HG02763 (cell line): ENCODE measurements around the gene ZBTB43.

ENCODE experiments used
- ATAC-seq: cut with Tn5 transposase; IDR thresholded peaks from one replicate; pipeline ENCODE4 v1.9.1; 2021; ENCODE audit warnings: mild to moderate bottlenecking, moderate library complexity; ENCODE audit not compliant: unreplicated experiment

ZBTB43 gene

GRCh38 chr9:126853667-126854066, 48.8 kb downstream of the ZBTB43 start:
- no peak for ATAC-seq

DNA sequence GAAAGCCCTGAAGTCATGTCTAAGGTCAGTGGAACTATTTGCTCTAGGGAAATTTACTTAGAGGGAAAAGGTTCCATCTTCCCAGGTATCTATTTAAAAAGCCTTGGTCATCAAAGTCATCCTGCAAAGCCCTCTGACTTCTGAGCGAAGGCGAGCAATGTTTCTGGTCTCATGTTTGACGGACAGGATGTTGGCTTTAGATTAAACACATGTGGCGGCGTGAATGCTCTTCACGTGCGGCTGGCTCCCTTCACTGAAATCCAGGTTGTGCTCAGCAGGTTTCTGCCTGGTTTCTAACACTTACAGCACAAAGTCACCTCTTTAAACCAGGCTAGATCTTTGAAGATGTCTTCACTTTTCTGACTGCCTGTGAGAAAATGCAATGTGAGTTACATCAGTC, 49.9 kb downstream of the ZBTB43 start:
- no peak for ATAC-seq

DNA sequence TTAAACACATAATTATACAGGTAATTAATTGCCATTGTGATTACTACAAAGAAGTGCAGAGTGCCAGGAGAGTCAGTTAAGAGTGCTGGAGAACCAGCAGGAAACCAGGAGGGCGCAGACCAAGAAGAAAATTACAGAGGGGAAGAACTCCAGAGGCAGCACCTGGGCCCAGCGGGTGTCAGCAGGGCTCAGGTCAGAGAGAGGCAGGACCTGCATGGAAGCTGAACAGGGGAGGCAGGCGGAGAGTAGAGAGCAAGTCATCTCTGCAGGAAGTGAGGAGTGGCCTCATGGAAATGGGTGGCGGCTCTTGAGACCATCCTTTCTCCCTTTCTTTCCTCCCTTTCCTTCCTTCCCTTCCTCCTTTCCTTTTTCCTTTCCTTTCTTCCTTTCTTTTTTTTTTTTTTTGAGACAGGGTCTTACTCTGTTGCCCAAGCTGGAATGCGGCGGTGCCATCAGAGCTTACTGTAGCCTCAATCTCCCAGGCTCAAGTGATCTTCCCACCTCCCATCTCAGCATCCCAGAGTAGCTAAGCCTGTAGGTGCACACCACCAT, 51.6 kb downstream of the ZBTB43 start:
- ATAC-seq, result no peak

DNA sequence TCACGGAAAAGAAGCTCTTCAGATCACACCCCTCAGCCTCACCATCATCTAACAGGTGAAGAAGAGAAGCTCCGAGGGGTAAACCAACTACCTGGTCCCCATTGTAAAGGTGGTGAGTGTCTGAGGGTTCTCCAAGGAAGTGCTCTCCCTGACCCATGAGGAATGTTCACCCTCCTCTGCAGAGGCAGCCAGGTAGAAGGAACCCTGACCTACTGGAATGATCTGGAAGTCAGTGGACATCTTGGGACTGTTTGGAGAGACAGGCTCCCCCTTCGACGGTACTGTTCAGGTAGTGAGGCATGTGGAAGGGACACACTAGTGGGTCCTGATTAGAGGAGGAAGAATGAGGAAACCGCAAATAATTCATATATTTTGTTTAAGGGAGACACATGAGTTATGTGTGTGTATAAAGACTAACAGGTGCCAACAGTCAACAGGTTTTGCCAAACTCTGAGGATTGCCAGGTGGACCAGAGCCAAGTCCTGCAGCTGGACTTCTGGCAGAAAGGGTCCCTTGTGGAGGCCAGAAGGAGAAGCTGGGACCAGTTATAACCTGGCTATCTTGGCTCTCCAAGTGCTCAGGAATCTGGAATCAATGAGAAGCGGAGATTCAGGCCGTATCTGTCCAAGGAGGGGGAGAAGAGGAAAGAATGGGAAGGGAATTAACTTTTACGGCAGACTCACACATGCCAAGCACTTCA, 52.6 kb downstream of the ZBTB43 start:
- no peak for ATAC-seq

- ATAC-seq, result no peak
These were observed 54.3 kb downstream of the ZBTB43 start for GRCh38 chr9:126859111-126859510.

GRCh38 chr9:126860077-126860756, 55.4 kb downstream of the ZBTB43 start, which contains the start of gene ZBTB34:
TSS of gene ZBTB34 (plus strand) at chr9:126860639. CDS start at chr9:126879400, 18,761 bp downstream.
- ATAC-seq, result peak; percentile 63

- ATAC-seq, result peak; percentile 23
These were observed 56.1 kb downstream of the ZBTB43 start for GRCh38 chr9:126860757-126861466.

DNA sequence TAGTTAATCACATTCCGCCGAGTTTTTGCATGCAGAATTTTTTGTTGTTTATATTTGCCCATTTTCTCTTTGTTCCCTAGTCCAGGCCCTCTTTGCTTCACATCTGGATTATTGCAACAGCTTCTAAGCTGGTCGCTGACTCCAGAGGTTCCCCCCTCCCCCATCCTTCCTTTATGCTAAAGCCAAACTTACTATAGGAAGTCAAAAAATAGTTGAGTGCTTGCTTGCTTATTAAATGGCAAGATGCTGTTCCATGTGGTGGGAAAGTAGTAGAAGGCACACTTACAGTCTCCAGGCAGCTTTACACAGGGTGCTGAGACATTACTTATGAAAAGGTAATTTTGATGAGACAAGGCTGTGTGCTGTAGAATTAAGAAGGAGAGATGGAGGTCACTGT, 56.9 kb downstream of the ZBTB43 start:
- no peak for ATAC-seq

GRCh38 chr9:126862104-126862761, 57.4 kb downstream of the ZBTB43 start:
- ATAC-seq, result no peak

DNA sequence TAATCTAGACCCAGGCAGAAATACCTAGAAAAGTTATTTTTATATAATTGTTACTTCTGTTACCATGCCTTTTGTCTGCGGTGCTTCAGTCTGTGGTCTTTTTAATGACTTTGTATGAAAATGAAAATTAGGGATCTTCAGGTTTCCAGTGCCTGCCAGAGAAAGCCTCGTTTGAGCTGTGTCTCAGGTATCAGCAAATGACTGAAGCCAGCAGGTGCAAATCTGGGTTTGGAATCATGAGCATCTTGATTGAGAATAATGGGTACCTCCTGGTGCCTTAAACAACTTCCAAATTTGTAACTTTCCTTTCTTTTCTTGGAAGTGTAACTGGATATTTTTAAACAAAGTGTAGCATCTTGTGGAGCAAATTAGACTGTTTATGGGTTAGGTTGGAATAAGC, 59.9 kb downstream of the ZBTB43 start:
- no peak for ATAC-seq

DNA sequence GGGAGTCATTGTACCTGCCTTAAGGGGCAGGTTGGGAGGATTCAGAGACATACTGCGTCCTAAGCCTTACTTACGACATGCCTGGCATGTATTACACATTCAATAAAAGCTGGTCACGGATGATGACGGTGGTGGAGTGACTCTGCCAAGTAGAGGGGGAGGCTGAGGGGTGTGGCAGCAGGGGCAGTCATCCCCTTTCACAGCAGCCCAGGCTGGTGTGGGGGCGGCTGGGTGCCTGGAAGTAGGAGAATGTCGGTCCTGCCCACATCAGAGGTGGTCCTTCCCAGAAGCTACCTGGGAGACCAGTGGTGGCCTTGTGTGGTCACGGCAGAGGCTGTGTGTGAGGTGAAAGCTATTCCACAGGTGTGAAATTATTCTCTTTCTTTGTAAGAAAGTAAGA, 64.5 kb downstream of the ZBTB43 start:
- no peak for ATAC-seq

- ATAC-seq, result no peak
These were observed 67.7 kb downstream of the ZBTB43 start for GRCh38 chr9:126872516-126872915.

GRCh38 chr9:126874546-126875314, 69.9 kb downstream of the ZBTB43 start:
- ATAC-seq, result no peak

DNA sequence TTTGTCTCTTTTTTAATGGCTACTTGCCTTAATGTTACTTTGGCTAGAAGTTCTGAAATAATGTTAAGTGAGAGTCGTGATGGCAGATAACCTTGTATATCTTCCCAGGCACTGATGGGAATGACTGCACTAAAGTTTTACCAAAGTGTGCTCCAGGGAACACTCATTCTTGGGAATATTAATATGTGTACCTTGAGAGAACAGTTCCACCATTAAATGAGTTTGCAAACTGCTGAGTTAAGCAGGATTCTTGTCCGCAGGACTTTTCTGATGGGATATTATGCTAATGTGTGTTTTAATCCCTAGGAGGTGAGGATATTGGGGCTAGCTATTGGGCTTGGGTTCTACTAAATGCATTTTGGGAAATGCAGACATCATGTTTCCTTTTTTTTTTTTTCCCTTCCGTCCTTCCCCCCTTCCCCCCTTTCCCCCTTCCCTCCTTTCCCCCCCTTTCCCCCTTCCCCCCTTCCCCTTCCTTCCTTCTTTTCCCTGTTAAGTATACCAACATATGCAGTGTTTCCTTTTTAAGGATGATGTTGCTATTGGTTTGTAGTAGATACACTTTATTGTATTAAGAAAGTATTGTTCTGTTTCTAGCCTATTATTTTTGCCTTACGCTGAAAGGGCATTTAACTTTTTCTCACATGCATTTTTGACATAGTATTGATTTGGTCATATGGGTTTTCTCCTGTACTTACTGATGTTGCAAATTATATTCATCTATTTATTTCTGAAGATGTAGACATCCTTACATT, 71.1 kb downstream of the ZBTB43 start:
- no peak for ATAC-seq

DNA sequence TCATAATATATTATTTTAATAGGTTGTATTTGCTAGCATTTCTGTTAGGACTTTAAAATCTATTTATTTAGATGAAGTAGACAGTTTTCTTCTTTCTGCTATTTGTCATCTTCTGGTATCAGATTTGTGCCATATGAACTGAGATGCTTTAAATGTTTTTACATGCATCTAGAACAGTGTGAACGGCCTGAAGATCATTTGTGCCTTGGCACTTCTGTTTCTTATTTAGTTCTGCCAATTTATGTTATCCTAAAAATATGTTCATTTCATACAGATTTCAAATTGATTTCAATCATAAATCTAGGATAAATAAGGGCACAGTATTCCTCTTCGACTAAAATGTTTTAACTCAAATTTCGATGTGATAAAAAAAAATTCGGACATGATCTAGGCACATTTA, 71.7 kb downstream of the ZBTB43 start:
- no peak for ATAC-seq

DNA sequence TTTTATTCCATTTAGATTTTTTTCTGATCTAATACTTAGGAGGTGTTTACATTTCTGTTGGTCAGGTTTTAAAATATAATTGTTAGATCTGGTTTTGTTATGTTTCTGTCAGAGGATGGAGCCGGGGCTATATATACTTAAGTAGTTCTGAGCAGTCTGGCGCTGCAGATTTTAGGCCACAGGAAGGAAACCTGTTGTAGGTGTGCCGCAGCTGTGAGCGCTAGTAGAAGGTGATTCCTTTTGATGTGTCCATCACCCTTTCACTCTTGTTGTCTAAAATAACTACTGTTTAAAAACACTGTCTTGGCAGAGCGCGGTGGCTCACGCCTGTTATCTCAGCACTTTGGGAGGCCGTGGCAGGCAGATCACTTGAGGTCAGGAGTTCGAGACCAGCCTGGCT, 72.6 kb downstream of the ZBTB43 start:
- no peak for ATAC-seq

GRCh38 chr9:126879288-126879687, 74.4 kb downstream of the ZBTB43 start:
- no peak for ATAC-seq

DNA sequence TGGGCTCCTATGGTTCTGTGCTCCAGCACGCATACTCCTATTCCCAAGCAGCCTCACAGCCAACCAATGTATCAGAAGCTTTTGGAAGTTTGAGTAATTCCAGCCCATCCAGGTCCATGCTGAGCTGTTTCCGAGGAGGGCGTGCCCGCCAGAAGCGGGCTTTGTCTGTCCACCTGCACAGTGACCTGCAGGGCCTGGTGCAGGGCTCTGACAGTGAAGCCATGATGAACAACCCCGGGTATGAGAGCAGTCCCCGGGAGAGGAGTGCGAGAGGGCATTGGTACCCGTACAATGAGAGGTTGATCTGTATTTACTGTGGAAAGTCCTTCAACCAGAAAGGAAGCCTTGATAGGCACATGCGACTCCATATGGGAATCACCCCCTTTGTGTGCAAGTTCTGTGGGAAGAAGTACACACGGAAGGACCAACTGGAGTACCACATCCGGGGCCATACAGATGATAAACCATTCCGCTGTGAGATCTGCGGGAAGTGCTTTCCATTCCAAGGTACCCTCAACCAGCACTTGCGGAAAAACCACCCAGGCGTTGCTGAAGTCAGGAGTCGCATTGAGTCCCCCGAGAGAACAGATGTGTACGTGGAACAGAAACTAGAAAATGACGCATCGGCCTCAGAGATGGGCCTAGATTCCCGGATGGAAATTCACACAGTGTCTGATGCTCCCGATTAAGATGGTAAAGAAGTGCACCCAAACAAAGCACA, 75.5 kb downstream of the ZBTB43 start:
- ATAC-seq, result no peak

- ATAC-seq, result no peak
These were observed 76.1 kb downstream of the ZBTB43 start for GRCh38 chr9:126880947-126881332.
